HepG2 (cell line): ENCODE results near the gene H19. TPM values are rescaled to one million over a fixed set of nuclear protein-coding genes. Genes with fewer than 3 reads are reported as not detected.

Source experiments
- ATAC-seq: fragments of 200-7000 bp; cut with Tn5 transposase; 3 replicates; pipeline ENCODE4 v1.9.1; 2020; ENCODE audit warnings: mild to moderate bottlenecking, moderate library complexity
- BruUV-seq: library from RNA; stranded (reverse); fragments of 400-500 nt; replicated peaks from 2 replicates; lab custom pipeline; 2021; lab: Mats Ljungman, UMichigan
- CTCF ChIA-PET: fragments of 300-600 bp; formaldehyde crosslinking; extraction: SDS; loops from one replicate; lab custom pipeline; 2021; ENCODE audit warnings: low total read pairs, inconsistent platforms, low intra/inter-chr PET ratio; lab: Yijun Ruan, JAX
- POLR2A ChIA-PET: fragments of 350-600 bp; sonication (Branson Sonifier 250); formaldehyde crosslinking; loops from one replicate; lab custom pipeline; 2020; ENCODE audit warnings: antibody characterized with exemption, inconsistent platforms; lab: Yijun Ruan, JAX
- DNase-seq: peaks from one replicate; pipeline ENCODE4 v3.0.0-alpha.2; 2015; ENCODE audit warnings: low spot score
- FAIRE-seq: peaks from 3 replicates; lab custom pipeline; 2011; peaks lifted over from hg19 to GRCh38; lab: Jason Lieb, UNC
- H2AFZ ChIP-seq: one replicate; pipeline ENCODE4 v1.6.1; 2011; ENCODE audit warnings: low read length, inconsistent platforms
- H3K27ac ChIP-seq: fragments of 300-600 bp; 3 replicates; pipeline ENCODE4 v1.8.0; 2011; ENCODE audit warnings: mixed run types, mild to moderate bottlenecking, mixed read lengths, low read length, inconsistent platforms; ENCODE audit not compliant: insufficient read depth; ENCODE audit errors: extremely low read length
- H3K27me3 ChIP-seq, 2 experiments: fragments of 200-600 bp in 1 of 2; 2 replicates in 1 of 2; 3 replicates in 1 of 2; pipeline versions ENCODE4 v1.6.0 to v1.8.0; 2011; ENCODE audit warnings: low read length in 2 of 2, mild to moderate bottlenecking in 2 of 2, moderate library complexity in 2 of 2, inconsistent platforms in 1 of 2; ENCODE audit not compliant: insufficient read depth in 2 of 2, control insufficient read depth in 1 of 2
- H3K36me3 ChIP-seq, 2 experiments: fragments of 200-600 bp in 1 of 2; replicated peaks in 1 of 2; 2 replicates in 1 of 2; 3 replicates in 1 of 2; pipeline versions ENCODE4 v1.5.1 to v1.8.0; 2011; ENCODE audit warnings: low read length in 2 of 2, inconsistent platforms in 1 of 2; ENCODE audit not compliant: insufficient read depth in 2 of 2, control insufficient read depth in 1 of 2
- H3K4me1 ChIP-seq: 2 replicates; pipeline ENCODE4 v1.5.1; 2012; ENCODE audit warnings: low read length, inconsistent platforms; ENCODE audit not compliant: insufficient read depth
- H3K4me2 ChIP-seq: 2 replicates; pipeline ENCODE4 v1.6.0; 2011; ENCODE audit warnings: low read depth, low read length, inconsistent platforms
- H3K4me3 ChIP-seq, 3 experiments: fragments of 200-600 bp in 1 of 3; sonication (generic), shearing (Covaris generic) in 1 of 3; replicated peaks in 1 of 3; 2 replicates each; pipeline ENCODE4 v1.5.1; 2011 to 2016; ENCODE audit warnings: low read length in 3 of 3, inconsistent platforms in 2 of 3, low read depth in 2 of 3, mild to moderate bottlenecking in 2 of 3, control low read depth in 1 of 3, mixed read lengths in 1 of 3; ENCODE audit not compliant: insufficient read depth in 1 of 3
- H3K79me2 ChIP-seq: one replicate; pipeline ENCODE4 v1.6.1; 2011; ENCODE audit warnings: low read length, inconsistent platforms; ENCODE audit not compliant: insufficient read depth
- H3K9ac ChIP-seq: 2 replicates; pipeline ENCODE4 v1.6.0; 2011; ENCODE audit warnings: mild to moderate bottlenecking, low read depth, low read length, inconsistent platforms; ENCODE audit not compliant: insufficient read depth
- H3K9me3 ChIP-seq: 2 replicates; pipeline ENCODE4 v1.5.1; 2012; ENCODE audit warnings: mild to moderate bottlenecking, low read length
- H4K20me1 ChIP-seq: 2 replicates; pipeline ENCODE4 v1.6.0; 2011; ENCODE audit warnings: inconsistent platforms, mild to moderate bottlenecking, low read length, moderate library complexity; ENCODE audit not compliant: insufficient read depth
- ETV5 ChIP-seq: IDR thresholded peaks from 2 replicates; pipeline ENCODE4 v1.6.1; 2018; ENCODE audit warnings: missing biosample characterization, missing genetic modification reagents, inconsistent platforms, borderline replicate concordance
- GABPA ChIP-seq, 2 experiments: IDR thresholded peaks; 2 replicates each; pipeline ENCODE4 v1.6.1; 2011 to 2016; ENCODE audit warnings: low read depth in 2 of 2, low read length in 1 of 2, missing biosample characterization in 1 of 2, missing genetic modification characterization in 1 of 2
- GABPB1 ChIP-seq: IDR thresholded peaks from 2 replicates; pipeline ENCODE4 v1.6.1; 2016; ENCODE audit warnings: mild to moderate bottlenecking, missing genetic modification reagents, moderate library complexity, missing compliant biosample characterization
- HNF4A ChIP-seq: sonication (generic); formaldehyde crosslinking; IDR thresholded peaks from 2 replicates; pipeline ENCODE4 v1.4.0; 2020; ENCODE audit warnings: missing genetic modification reagents
- KLF9 ChIP-seq: IDR thresholded peaks from 2 replicates; pipeline ENCODE4 v1.6.1; 2016; ENCODE audit warnings: low read depth
- MED1 ChIP-seq: sonication (generic); formaldehyde crosslinking; IDR thresholded peaks from 2 replicates; pipeline ENCODE4 v1.4.0; 2020; ENCODE audit warnings: missing genetic modification reagents
- MXD4 ChIP-seq: IDR thresholded peaks from 2 replicates; pipeline ENCODE4 v1.6.1; 2016; ENCODE audit warnings: mild to moderate bottlenecking, missing biosample characterization, missing genetic modification reagents
- RARA ChIP-seq: IDR thresholded peaks from 2 replicates; pipeline ENCODE4 v1.6.1; 2016; ENCODE audit warnings: missing genetic modification reagents, missing compliant biosample characterization
- SKI ChIP-seq: fragments of 450-650 bp; IDR thresholded peaks from one replicate; pipeline ENCODE4 v1.6.1; 2018; ENCODE audit warnings: mild to moderate bottlenecking; ENCODE audit not compliant: partially characterized antibody
- SPEN ChIP-seq: sonication (generic); formaldehyde crosslinking; IDR thresholded peaks from 2 replicates; pipeline ENCODE4 v1.5.1; 2020; ENCODE audit warnings: low read depth, mild to moderate bottlenecking, missing genetic modification reagents
- SSRP1 ChIP-seq: IDR thresholded peaks from 2 replicates; pipeline ENCODE4 v1.6.1; 2016; ENCODE audit warnings: control low read depth
- ZBTB38 ChIP-seq: sonication (generic); formaldehyde crosslinking; IDR thresholded peaks from 2 replicates; pipeline ENCODE4 v1.5.1; 2020; ENCODE audit warnings: mild to moderate bottlenecking, missing genetic modification reagents
- WGBS: methylation state at CpG from one replicate; pipeline ENCODE4 v1.1.6; 2017; ENCODE audit warnings: low lambda C conversion rate; 5-methylcytosine and 5-hydroxymethylcytosine counted together
- in situ Hi-C: cut with HindIII; loops from 2 replicates; pipeline ENCODE4 v1.10.0; 2017; ENCODE audit warnings: low pct_unique_long_range_greater_than_20kb; ENCODE audit not compliant: extremely low pct_ligation_motif_present
- intact Hi-C: fragments of 100-400 bp; cut with micrococcal nuclease; formaldehyde crosslinking; loops from one replicate; pipeline ENCODE4 v1.10.0; 2022; ENCODE audit not compliant: unreplicated experiment
- polyA plus RNA-seq, 8 experiments: library from polyadenylated mRNA; depleted of rRNA in 3 of 8; stranded (reverse) in 7 of 8; unstranded in 1 of 8; fragments of >200 nt; fragmentation: Illumina TruSeq in 4 of 8; extraction: Trizol in 4 of 8; gene quantifications; 2 replicates each; pipeline versions ENCODE4 v1.2.1 to v1.2.3, GENCODE V29; 2011 to 2016; ENCODE audit warnings: low read depth in 4 of 8, missing spikeins in 1 of 8, mixed read lengths in 1 of 8; ENCODE audit not compliant: insufficient read depth in 1 of 8
- total RNA-seq, 5 experiments: library from RNA; depleted of rRNA; stranded (reverse); fragments of >200 nt; fragmentation: Illumina TruSeq; extraction: Trizol; gene quantifications; 2 replicates each; pipeline ENCODE4 v1.2.3, GENCODE V29; 2016; ENCODE audit warnings: low read depth in 1 of 5
- TF ChIP-seq, protein P1 (sequence below): sonication (generic); formaldehyde crosslinking; IDR thresholded peaks from 2 replicates; pipeline ENCODE4 v1.4.0; 2020; ENCODE audit warnings: missing genetic modification reagents
- TF ChIP-seq, protein P2 (sequence below): sonication (generic); formaldehyde crosslinking; IDR thresholded peaks from 2 replicates; pipeline ENCODE4 v1.5.1; 2020; ENCODE audit warnings: mild to moderate bottlenecking, missing genetic modification reagents, moderate library complexity
- TF ChIP-seq, protein P3 (sequence below): sonication (generic); formaldehyde crosslinking; IDR thresholded peaks from 2 replicates; pipeline ENCODE4 v1.5.1; 2020; ENCODE audit warnings: missing genetic modification reagents, mild to moderate bottlenecking, borderline replicate concordance

The H19 gene
- total and polyA plus RNA-seq, 2 of the 13 experiments (the other 11 are each of a cell fraction or from before 2014, with no cell fraction given) = 1.2 to 2.4 TPM

DNA sequence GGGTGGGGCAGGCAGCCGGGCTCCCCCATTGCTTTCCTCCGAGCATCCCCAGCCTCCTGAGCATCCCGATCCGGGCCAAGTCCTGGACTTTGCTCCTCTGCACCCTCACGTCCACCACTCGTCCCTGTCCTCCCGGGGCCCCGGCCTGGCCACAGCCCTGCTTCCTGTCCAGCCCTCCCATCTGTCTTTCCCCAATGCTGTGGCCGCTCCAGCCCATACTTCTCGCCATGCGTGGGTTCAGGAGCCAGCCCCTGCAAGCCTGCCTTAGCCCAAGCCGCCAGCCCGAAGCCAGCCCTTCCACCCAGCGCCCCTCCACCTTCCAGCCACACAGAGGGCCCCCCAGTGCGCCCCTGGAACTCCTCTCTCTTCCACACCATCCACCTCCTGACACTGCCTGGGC, 26.7 kb downstream of the H19 start:
- Histone ChIP-seq H3K36me3 (no peaks in the 10 kb centered on the region), H3K27me3 (no peaks in the 10 kb centered on the region), H3K4me1 (no peaks in the 10 kb centered on the region), H3K4me3 (no peak overlapping the region), H2AFZ (no peak overlapping the region), H3K79me2 (no peaks in the 10 kb centered on the region), H3K9ac (no peak overlapping the region), H4K20me1 (no peaks in the 10 kb centered on the region), H3K4me2 (no peak overlapping the region), H3K27ac (no peak overlapping the region), H3K9me3 (no peaks in the 10 kb centered on the region)
- CTCF ChIA-PET = no interaction called here
- in situ Hi-C loops = no loop called here
- no peak for TF ChIP-seq SKI
- TF ChIP-seq, protein P1, sequence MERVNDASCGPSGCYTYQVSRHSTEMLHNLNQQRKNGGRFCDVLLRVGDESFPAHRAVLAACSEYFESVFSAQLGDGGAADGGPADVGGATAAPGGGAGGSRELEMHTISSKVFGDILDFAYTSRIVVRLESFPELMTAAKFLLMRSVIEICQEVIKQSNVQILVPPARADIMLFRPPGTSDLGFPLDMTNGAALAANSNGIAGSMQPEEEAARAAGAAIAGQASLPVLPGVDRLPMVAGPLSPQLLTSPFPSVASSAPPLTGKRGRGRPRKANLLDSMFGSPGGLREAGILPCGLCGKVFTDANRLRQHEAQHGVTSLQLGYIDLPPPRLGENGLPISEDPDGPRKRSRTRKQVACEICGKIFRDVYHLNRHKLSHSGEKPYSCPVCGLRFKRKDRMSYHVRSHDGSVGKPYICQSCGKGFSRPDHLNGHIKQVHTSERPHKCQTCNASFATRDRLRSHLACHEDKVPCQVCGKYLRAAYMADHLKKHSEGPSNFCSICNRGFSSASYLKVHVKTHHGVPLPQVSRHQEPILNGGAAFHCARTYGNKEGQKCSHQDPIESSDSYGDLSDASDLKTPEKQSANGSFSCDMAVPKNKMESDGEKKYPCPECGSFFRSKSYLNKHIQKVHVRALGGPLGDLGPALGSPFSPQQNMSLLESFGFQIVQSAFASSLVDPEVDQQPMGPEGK (CRISPR knock-in tag) = 0 out of 2 replicates have a peak, but pooled peaks have one; percentile 19
- TF ChIP-seq, protein P2, sequence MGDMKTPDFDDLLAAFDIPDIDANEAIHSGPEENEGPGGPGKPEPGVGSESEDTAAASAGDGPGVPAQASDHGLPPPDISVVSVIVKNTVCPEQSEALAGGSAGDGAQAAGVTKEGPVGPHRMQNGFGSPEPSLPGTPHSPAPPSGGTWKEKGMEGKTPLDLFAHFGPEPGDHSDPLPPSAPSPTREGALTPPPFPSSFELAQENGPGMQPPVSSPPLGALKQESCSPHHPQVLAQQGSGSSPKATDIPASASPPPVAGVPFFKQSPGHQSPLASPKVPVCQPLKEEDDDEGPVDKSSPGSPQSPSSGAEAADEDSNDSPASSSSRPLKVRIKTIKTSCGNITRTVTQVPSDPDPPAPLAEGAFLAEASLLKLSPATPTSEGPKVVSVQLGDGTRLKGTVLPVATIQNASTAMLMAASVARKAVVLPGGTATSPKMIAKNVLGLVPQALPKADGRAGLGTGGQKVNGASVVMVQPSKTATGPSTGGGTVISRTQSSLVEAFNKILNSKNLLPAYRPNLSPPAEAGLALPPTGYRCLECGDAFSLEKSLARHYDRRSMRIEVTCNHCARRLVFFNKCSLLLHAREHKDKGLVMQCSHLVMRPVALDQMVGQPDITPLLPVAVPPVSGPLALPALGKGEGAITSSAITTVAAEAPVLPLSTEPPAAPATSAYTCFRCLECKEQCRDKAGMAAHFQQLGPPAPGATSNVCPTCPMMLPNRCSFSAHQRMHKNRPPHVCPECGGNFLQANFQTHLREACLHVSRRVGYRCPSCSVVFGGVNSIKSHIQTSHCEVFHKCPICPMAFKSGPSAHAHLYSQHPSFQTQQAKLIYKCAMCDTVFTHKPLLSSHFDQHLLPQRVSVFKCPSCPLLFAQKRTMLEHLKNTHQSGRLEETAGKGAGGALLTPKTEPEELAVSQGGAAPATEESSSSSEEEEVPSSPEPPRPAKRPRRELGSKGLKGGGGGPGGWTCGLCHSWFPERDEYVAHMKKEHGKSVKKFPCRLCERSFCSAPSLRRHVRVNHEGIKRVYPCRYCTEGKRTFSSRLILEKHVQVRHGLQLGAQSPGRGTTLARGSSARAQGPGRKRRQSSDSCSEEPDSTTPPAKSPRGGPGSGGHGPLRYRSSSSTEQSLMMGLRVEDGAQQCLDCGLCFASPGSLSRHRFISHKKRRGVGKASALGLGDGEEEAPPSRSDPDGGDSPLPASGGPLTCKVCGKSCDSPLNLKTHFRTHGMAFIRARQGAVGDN (CRISPR knock-in tag) = peak; percentile 62
- TF ChIP-seq MED1 (CRISPR knock-in tag) = peak; percentile 71
- TF ChIP-seq, protein P3, sequence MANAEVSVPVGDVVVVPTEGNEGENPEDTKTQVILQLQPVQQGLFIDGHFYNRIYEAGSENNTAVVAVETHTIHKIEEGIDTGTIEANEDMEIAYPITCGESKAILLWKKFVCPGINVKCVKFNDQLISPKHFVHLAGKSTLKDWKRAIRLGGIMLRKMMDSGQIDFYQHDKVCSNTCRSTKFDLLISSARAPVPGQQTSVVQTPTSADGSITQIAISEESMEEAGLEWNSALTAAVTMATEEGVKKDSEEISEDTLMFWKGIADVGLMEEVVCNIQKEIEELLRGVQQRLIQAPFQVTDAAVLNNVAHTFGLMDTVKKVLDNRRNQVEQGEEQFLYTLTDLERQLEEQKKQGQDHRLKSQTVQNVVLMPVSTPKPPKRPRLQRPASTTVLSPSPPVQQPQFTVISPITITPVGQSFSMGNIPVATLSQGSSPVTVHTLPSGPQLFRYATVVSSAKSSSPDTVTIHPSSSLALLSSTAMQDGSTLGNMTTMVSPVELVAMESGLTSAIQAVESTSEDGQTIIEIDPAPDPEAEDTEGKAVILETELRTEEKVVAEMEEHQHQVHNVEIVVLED (CRISPR knock-in tag) = no peak
- peak; percentile 63; the same call in 1 of the 2 replicates for TF ChIP-seq ETV5 (CRISPR knock-in tag)
- 0 out of 2 replicates have a peak, but pooled peaks have one; percentile 27 for TF ChIP-seq RARA (CRISPR knock-in tag)
- TF ChIP-seq ZBTB38 (CRISPR knock-in tag) = peak; percentile 83
- peak; percentile 58 for TF ChIP-seq HNF4A (CRISPR knock-in tag)
- peak; percentile 45 for TF ChIP-seq GABPB1 (CRISPR knock-in tag)
- no peak for TF ChIP-seq SSRP1
- TF ChIP-seq MXD4 = no peak
- TF ChIP-seq KLF9 (CRISPR knock-in tag) = no peak
- no peak for TF ChIP-seq SPEN (CRISPR knock-in tag)
- no peak for TF ChIP-seq GABPA (IDR thresholded peaks at IDR 0.05; ENCODE audit: low read depth, low read length)
- 0 out of 2 replicates have a peak, but pooled peaks have one; percentile 33 for TF ChIP-seq GABPA (CRISPR knock-in tag; IDR thresholded peaks at IDR 0.05; ENCODE audit: low read depth)
- WGBS = 54% methylated on average over 10 of the region's 15 CpGs
- POLR2A ChIA-PET = interaction anchor here (1.8 to 26.2 kb wide), 3 partner anchors 8 to 279 kb away, joined by 6 to 720 read pairs (median 11); no protein-coding TSS in a partner anchor
- DNase-seq = no peak
- no peak for FAIRE-seq
- ATAC-seq = peak; percentile 14
- intact Hi-C loops = no loop called here
- BruUV-seq = no TSS peak
